ENCODE results near the gene SRPK1. TPM values are rescaled to one million over a fixed set of nuclear protein-coding genes. Genes with fewer than 3 reads are reported as not detected.

Gene SRPK1
- total RNA-seq, 2 donors from 2014 or later = 13.8 to 51.6 TPM

- no peak within 1 kb of the TSS for H3K4me3 ChIP-seq
- no peaks in the 10 kb centered on the region for H3K27me3 ChIP-seq (replicated peaks; ENCODE audit: insufficient read depth)
- no peak within 1 kb of the TSS for H3K27ac ChIP-seq
- TF ChIP-seq, protein P1, sequence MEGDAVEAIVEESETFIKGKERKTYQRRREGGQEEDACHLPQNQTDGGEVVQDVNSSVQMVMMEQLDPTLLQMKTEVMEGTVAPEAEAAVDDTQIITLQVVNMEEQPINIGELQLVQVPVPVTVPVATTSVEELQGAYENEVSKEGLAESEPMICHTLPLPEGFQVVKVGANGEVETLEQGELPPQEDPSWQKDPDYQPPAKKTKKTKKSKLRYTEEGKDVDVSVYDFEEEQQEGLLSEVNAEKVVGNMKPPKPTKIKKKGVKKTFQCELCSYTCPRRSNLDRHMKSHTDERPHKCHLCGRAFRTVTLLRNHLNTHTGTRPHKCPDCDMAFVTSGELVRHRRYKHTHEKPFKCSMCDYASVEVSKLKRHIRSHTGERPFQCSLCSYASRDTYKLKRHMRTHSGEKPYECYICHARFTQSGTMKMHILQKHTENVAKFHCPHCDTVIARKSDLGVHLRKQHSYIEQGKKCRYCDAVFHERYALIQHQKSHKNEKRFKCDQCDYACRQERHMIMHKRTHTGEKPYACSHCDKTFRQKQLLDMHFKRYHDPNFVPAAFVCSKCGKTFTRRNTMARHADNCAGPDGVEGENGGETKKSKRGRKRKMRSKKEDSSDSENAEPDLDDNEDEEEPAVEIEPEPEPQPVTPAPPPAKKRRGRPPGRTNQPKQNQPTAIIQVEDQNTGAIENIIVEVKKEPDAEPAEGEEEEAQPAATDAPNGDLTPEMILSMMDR (IDR thresholded peaks at IDR 0.05) = no peak
- no peaks in the 10 kb centered on the region for H3K9me3 ChIP-seq
- no peaks in the 10 kb centered on the region for H3K36me3 ChIP-seq
- DNase-seq (ENCODE audit: low spot score) (no peak), ATAC-seq (ENCODE audit: insufficient number of reproducible peaks, low FRiP score, low read depth) (no peak)
- peaks cover 0 to 3% of the 10 kb centered on the region in 2 donors for H3K4me1 ChIP-seq (ENCODE audit: control insufficient read depth in 1 of 2, low read depth in 2 of 2)
Measured at GRCh38 chr6:35804996-35805736, 115.7 kb downstream of the SRPK1 start, which contains the start of gene LHFPL5. LHFPL5 (plus strand) TSS chr6:35805352; CDS start chr6:35805671, 319 bp downstream.

- DNase-seq (ENCODE audit: low spot score) (no peak), ATAC-seq (ENCODE audit: insufficient number of reproducible peaks, low FRiP score, low read depth) (no peak)
- TF ChIP-seq, protein P1 (IDR thresholded peaks at IDR 0.05) = no peak
- Histone ChIP-seq H3K27ac (no peak overlapping the region), H3K36me3 (no peaks in the 10 kb centered on the region), H3K27me3 (replicated peaks; ENCODE audit: insufficient read depth) (no peaks in the 10 kb centered on the region), H3K4me1 (ENCODE audit: control insufficient read depth in 1 of 2, low read depth in 2 of 2) (peaks cover 0 to 3% of the 10 kb centered on the region in 2 donors), H3K9me3 (no peaks in the 10 kb centered on the region), H3K4me3 (no peak overlapping the region)
Measured at GRCh38 chr6:35801148-35801547, 119.8 kb downstream of the SRPK1 start.

DNA sequence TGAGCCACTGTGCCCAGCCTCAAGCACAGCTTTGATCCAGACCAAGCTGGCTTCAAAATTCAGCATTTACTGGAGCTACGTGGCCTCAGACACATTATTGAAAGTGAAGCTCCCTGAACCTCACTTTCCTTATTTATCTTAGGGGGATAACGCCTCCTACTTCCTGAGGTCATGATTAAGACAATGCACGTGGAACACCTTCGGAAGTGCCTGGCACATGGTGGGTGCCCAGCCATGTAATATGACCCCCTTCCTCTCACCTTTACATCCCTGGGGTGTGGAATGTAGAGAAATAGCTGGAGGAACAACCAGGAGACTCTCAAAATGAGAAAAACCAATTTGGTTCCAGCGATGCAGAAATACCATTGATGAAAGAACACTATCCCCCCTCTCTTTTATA lies 122.2 kb downstream of the SRPK1 start:
- H3K9me3 ChIP-seq = no peaks in the 10 kb centered on the region
- ATAC-seq (ENCODE audit: insufficient number of reproducible peaks, low FRiP score, low read depth) (no peak), DNase-seq (ENCODE audit: low spot score) (no peak)
- H3K4me1 ChIP-seq (ENCODE audit: control insufficient read depth in 1 of 2, low read depth in 2 of 2) = no peaks in the 10 kb centered on the region
- TF ChIP-seq, protein P1 (IDR thresholded peaks at IDR 0.05) = no peak
- H3K4me3 ChIP-seq = no peak overlapping the region
- H3K36me3 ChIP-seq = no peaks in the 10 kb centered on the region
- no peak overlapping the region for H3K27ac ChIP-seq
- no peaks in the 10 kb centered on the region for H3K27me3 ChIP-seq (replicated peaks; ENCODE audit: insufficient read depth)

DNA sequence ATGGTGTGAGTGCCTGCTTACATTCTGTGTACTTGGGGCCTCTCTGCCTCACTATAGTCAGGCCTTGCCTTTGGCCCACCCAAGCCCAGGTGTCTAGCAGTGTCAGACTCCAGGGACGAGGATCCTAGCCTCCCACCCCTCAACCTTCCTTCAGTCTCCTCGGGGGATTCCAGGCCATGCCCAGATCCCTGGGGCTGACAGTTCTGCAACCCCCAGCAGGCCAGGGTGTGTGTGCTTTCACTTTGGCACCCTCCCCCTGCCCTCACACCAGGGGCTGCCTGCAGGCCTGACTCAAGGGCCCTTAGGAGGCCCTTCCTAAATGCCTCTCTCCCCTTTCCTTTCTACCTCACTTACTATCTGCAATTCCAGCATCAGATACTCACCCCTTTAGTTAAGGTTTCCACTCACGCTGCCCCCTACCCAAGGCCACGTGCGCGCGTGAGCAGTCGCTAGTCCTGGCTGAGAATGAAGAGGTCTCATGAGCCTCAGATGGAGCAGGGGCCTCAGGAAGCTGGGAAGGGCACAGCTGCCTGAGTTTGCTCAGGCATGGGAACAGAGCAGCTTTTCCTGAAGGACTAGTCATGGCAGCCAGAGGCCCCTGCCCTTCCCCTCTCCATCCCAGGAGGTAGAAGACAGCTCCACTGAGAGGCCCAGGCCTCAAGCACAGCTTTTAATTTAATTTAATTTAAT lies 122.9 kb downstream of the SRPK1 start:
- H3K27me3 ChIP-seq (replicated peaks; ENCODE audit: insufficient read depth) = no peaks in the 10 kb centered on the region
- no peak for DNase-seq (ENCODE audit: low spot score)
- no peak overlapping the region for H3K27ac ChIP-seq
- H3K36me3 ChIP-seq = no peaks in the 10 kb centered on the region
- TF ChIP-seq, protein P1 (IDR thresholded peaks at IDR 0.05) = no peak
- H3K9me3 ChIP-seq = no peaks in the 10 kb centered on the region
- no peak for ATAC-seq (ENCODE audit: insufficient number of reproducible peaks, low FRiP score, low read depth)
- no peak overlapping the region for H3K4me3 ChIP-seq
- H3K4me1 ChIP-seq (ENCODE audit: control insufficient read depth in 1 of 2, low read depth in 2 of 2) = no peaks in the 10 kb centered on the region

DNA sequence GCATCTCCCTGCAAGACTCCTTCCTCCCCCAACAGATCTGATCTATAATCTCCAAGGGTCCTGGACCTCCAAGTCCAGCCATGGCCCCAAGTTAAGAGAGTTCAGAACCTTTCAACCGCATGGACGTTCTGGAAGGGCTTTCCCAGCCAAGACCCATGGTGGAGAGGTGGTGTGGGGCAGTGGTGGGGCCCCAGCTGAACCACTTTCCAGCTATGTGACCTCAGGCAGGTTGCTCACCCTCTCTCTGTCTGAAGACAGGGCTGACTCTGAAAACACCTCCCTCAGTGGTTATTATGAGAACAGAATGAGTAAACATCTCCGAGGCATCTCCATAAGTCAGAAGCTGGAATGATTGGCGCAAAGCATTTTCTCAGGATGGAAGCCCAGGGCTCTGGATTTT lies 124.7 kb downstream of the SRPK1 start:
- no peak overlapping the region for H3K27ac ChIP-seq
- TF ChIP-seq, protein P1 (IDR thresholded peaks at IDR 0.05) = no peak
- no peaks in the 10 kb centered on the region for H3K9me3 ChIP-seq
- DNase-seq (ENCODE audit: low spot score) = no peak
- ATAC-seq (ENCODE audit: insufficient number of reproducible peaks, low FRiP score, low read depth) = no peak
- no peaks in the 10 kb centered on the region for H3K27me3 ChIP-seq (replicated peaks; ENCODE audit: insufficient read depth)
- no peaks in the 10 kb centered on the region for H3K4me1 ChIP-seq (ENCODE audit: control insufficient read depth in 1 of 2, low read depth in 2 of 2)
- no peak overlapping the region for H3K4me3 ChIP-seq
- no peaks in the 10 kb centered on the region for H3K36me3 ChIP-seq

Measured in thoracic aorta (tissue), 2 donors.